Stimulated activated CD8-positive, alpha-beta memory T cell treated with anti-CD3 and anti-CD28 coated beads, Interleukin-2, amount 100 ng/mL, for 1 hour (primary cell): Measurements from ENCODE around the gene CRB1.

Experiments used
- DNase-seq, 2 donors: peaks; one replicate each; pipeline ENCODE4 v3.0.0-alpha.2; 2020; ENCODE audit warnings: low read depth in 2 of 2

The CRB1 gene

DNA sequence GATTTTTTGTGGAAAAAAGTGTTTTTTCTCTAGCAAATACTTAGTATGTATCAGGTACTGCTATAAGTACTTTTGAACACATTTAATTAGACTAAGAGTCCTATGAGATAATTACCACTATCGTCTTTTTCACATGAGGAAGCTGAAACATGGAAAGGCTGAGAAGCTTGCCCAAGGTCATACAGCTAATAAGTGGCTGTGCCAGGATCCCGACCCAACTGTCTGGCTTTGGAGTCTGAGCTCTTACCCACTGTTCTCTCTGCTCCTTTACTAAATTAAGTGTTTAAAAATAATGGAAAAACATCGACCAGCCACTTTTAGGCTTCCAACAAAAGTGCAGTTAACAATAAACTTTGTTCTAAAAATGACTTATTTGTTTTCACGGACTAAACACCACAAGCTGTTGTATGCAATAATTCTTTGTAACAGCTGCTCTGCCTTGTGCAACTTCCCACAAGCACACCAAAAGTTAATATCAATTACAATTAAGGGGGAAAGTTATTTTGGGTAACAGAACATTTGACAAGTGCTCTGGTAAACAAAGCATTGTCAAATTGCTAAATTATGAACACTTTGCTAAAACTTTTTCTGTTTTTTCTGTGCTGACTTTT, 75.7 kb downstream of the CRB1 start:
- DNase-seq = no peak

DNA sequence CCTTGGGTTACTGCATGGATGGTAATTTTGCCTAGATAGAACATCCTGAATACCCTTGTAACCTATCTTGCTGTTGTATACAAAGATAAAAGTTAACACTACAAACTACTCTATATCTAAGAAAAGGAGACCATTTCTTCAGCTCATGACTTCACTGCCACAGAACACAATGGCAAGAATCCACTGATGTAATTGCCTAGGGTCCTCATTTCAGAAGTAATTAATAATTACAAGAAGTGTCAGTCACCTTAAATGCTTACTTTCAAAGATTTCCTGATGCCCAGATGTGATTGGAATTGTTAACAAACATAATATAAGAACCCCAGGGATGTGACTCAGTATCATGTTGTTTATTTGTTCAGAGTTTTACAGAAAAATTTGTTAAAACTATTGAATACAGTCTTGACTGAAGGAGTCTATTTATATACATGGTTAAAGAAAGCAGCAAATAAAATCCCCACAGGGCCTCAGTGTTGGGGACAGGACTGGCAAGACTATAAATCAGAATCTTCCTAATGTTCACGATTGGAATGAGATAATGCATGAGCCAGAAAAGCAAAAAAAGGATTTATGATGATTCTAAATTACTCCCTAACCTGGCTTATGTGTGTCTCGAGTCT, 83.9 kb downstream of the CRB1 start:
- no peak for DNase-seq

DNA sequence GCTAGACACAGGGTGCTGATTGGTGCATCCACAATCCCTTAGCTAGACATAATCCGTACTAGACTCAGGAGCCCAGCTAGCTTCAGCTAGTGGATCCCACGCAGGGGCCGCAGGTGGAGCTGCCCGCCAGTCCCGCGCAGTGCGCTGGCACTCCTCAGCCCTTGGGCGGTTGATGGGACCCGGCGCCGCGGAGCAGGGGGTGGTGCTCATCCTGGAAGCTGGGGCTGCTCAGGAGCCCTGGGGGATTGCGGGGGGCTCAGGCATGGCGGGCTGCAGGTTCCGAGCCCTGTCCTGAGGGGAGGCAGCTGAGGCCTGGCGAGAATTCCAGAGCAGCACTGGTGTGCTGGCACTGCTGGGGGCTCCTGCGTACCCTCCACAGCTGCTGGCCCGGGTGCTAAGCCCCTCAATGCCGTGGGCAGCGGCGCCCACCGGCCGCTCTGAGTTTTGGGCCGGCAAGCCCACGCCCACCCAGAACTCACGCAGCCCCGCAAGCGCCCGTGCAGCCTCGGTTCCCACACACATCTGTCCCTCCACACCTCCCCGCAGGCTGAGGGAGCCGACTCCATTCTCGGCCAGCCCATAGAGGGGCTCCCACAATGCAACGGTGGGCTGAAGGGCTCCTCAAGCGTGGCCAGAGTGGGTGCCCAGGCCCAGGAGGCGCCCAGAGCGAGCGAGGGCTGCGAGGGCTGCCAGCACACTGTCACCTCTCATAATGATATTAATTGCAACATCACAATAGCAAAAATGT, 87.4 kb downstream of the CRB1 start:
- DNase-seq = no peak

DNA sequence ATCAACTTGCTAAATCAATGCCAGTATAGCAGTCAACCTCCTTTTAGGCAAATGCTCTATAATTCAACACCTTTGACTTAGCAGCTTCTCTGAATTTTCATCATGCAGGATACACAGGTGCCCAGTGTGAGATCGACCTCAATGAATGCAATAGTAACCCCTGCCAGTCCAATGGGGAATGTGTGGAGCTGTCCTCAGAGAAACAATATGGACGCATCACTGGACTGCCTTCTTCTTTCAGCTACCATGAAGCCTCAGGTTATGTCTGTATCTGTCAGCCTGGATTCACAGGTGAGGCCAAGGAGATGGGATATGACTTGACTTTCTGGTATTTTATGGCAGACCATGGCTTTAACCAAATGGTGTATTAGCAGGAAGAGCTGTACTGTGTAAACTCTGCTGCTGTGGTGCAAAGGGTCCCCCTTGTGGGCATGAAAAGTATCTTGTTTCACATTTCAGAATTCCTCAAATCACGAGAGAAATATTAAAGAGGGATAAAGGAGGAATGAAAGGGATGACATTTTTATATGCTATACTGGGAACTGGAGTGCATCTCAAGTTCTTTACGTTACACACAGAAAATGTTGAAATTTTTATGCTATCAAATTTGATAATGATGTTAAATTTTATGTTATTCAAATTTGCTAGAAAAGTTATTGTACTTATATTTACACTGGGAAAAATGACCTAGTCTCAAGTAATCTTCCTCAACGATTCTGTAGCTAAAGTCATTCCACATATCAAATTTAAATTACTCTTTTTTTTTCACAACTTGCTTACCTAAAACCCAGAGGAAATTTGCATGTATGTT, 88.9 kb downstream of the CRB1 start:
- DNase-seq = no peak

DNA sequence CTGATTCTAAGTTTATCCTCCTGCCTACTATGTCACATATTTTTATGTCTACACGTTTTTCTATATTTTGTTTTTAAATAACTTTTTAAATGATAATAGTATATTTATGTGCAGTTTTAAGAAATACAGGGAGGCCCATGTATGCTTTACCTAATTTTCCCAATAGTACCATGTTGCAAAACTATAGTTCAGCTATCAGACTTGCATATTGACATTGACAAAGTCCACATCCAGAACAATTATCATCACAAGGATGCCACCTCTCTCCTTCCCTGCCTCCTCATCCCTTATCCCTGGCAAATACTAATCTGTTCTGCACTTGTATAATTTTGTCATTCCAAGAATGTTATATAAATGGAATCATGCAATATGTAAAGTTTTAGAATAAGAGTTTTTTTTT, 90.9 kb downstream of the CRB1 start:
- DNase-seq = no peak

DNA sequence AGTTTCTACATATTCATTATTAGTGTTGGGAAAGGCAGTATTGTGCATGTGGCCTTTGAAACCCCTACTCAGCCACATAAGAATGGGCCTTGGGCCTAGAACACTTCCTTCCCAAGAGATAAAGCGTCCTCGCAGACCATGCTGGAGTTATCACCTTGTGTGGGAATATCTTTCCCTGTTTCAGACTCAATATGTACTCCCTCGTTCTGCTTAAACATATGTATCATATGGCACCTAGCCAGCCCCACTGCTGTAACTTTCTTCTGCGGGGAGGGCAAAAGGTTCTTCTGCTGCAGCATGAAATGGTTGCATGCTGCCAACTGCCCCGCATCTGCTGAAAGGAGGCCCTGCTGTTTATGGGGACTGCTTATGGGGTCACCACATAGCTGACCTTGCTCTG, 92.0 kb downstream of the CRB1 start:
- no peak for DNase-seq

DNA sequence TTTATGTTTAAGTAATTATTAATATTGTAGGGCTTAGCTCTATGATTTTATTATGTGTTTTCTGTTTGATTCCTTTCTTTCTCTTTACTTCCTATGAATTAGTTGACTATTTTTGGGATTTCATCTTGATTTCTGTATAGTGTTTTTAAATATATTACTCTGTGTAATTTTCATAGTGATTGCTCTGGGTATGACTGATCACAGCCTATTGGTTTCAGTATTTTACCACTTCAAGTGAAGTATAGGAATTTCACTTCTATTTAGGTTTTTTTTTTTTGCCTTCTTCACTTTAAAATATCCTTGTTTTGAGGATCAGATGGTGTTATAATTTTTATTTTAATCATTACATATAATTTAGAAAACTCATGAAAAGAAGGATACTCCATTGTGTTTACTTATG, 94.8 kb downstream of the CRB1 start:
- DNase-seq = no peak

DNA sequence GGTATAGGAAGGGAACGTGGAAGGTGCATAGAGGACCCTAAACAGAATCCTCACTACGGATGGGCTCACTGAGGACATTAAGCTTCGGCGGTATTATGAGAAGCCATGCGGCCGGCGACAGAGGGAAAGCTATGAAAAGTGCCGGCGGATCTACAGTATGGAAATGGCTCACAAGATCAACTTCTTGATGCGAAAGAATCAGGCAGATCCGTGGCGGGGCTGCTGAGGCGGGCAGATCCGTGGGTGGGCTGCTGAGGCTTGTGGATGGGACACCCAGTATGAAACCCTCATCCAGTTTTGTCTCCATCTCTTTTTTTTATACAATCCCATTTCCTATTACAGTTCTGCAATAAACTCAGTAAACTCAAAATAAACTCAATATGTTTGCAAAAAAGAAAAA, 95.8 kb downstream of the CRB1 start:
- no peak for DNase-seq

DNA sequence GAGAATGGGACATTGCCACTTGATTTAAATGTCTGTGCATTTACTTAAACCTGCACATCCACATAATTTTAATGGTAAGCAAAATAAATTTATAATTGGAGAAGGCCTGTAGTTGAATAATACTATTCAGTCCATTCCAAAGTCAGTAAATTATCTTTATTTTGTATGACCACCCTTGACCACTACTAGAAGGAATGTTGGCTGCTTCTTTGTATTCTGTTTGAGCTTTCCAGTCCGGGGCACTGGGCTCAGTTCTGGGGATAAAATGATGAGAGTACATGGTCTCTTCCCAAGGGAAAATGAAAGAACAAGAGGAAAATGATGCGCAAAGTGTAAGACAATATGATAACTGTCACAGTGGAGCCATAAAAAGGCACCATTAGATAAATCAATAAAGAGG, 98.9 kb downstream of the CRB1 start:
- DNase-seq = no peak

DNA sequence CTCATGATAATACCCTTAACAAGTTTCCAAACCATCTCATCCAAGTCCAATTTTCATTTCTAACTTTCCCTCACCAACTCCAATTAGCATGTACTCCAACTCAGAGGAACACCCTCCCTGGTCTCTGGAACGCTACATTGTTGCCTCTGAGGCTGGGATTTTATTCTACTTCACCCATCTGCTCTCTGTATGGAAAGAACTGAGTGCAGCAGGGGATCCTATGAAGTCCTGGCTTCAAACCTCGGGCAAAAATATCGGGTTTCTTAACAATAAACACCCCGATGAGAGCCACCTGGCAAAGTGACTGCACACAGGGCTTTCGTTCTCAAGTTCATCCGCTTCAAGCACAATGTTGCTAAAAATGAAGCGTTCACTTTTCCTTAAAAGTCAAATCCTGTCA, 99.6 kb downstream of the CRB1 start:
- DNase-seq = no peak

DNA sequence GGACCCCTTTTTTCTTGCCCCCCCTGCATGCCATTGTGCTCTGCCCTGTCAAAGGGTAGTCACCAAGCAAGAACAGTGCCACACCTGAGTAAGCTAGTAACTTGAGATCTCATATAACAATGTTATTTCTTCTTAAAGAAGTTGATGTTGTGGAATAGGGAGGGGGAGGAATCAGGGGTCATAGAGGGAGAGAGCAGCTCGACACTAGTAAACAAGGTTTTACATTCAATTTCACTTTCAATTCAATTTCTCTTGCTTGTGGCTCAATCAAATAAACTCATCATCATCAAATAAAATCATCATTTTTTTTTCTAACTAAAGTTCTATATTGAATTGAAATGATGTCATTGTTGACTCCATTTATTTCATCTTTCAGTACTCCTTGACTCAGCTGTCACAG, 106.4 kb downstream of the CRB1 start:
- no peak for DNase-seq

DNA sequence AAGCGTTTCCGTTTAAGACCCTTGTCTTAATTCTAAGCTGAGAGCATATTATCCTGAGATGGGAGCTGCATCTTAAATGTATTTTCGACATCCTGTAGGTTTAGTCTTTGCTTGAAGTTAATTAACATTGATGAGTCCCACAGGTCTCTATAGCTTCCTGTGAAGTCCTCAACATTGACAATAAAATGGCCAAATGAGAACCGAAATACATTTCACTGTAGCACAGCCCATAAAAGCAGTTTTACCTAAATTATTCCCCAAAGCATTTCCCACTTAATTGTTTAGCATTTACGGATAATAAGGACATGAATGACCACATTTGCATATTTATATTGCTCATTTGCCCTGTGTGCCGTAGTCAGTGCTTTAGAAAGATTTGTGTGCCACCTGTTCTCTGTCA, 116.4 kb downstream of the CRB1 start:
- no peak for DNase-seq

DNA sequence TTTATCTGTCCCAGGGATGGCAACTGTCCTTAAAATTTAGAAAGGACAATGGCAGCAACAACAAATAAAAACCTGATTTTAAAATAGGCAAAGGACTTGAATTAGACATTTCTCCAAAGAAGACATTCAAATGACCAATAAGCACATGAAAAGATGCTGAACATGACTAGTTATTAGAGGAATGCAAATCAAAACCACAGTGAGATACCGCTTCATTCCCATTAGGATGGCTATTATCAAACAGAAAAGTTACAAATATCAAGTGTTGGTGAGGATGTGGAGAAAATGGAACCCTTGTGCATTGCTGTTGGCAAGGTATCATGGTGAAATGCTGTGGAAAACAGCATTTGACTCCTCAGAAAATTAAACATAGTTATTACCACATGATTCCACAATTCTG, 120.7 kb downstream of the CRB1 start:
- DNase-seq = no peak

DNA sequence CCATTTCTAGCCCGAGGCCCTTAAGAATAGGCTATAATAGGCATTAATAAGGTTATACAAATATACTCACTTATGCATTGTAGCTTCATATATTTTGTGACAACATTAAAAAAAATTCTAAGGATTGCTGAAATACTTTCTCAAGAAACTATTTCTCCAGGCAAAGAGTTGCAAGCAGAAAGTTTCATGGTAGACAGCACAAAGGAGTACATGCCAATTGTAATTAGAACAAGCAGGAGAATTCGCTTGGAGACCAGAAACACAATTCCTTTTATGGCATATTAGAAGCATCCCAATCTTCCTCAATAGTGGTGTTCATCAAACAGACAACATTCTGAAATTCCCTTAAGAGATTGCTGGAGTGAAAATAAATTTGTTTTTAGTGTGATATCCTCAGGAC, 122.8 kb downstream of the CRB1 start:
- DNase-seq = no peak

DNA sequence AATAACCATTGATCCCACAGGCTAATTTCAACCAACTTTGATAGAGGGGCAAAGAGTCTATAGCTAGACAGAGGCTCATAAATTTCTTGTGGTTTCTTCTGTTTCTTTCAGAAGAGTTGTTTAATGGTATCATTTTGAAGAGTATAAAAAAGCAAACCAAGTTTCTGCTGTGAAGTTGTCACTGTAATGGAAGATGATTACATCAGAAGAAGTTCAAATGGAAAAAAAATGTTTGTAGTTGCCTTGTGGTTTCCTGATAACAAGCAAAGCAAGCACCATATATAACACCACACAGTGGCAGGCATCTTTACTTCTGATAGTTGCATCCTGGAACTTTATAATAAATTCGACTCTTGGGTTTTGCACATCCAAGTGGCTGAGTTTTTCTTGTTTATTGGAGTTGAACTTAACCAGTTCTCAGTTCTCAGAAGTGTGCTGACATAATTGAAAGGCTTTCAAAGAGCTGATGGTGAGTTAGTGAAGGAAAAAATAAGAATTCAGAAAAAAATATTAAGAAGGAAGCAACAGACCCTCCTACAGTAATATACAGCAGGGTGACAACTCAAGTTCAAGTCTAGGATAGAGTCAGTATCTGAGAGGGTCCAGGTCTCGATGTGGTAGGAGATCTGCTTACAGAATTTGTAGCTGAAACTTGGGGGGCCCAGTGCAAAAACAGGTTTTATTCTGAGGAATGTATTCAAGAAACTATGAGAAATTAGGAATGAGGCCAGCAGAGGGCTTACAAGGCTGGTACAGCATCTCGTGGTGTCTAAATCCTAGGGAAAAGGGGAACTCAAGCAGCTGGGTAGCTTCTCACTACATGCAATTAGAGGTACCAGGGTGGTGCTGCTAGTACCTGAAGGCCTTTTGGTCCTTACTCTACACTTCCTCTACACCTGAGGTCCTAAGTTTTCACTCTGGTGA, 123.5 kb downstream of the CRB1 start:
- no peak for DNase-seq

DNA sequence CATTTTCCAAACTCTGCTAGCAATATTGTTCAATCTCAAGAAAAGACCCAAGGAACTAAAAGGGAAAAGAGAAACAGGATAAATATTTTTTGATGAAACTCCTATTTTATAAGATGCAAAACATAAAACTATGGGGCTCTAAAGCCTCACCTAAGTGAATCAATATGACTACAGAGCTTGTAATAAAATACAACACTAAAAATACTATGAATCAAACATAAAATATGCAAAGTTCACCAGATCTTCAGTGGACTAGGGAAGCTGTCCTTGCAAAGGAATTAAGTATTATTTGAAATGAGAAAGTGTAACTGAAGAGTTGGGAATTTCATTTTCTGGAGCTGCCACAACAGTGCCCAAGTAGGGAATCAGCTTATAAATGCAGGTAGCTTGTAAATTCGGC, 124.5 kb downstream of the CRB1 start:
- DNase-seq = no peak

DNA sequence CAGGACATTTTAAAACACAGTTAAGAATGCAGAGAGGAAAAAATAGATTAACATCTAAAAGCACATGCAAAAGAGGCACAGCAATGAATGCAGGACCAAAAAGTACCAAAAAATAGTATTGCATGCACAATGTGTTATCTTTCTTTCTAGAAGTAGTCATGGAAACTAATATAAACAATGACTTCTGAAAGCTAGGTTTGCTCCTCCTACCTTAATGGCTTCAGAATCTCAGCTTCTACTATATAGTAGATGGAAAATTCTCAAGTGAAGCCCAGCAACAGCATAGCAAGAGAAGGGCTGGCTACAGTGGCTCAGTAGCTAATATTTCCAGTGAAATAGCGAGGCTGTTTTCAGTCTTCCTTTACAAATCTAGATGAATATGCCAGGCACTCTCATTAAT, 125.1 kb downstream of the CRB1 start:
- DNase-seq = no peak

DNA sequence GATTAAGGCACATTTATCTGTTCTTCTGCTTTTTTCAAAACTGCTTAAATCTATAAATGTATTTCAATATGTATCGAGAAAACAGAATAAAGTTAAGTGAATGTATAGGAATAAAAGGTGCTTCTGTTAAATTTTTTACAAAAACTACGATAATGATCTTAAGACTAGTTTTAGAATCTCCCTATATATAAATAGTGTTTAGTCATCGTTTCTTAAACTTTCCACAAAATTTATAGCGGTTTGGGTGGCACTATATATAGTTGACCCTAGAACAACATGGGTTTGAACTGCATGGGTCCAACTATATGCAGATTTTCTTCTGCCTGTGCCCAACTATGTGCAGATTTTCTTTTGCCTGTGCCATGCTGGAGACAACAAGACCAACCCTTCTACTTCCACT, 125.7 kb downstream of the CRB1 start:
- no peak for DNase-seq

DNA sequence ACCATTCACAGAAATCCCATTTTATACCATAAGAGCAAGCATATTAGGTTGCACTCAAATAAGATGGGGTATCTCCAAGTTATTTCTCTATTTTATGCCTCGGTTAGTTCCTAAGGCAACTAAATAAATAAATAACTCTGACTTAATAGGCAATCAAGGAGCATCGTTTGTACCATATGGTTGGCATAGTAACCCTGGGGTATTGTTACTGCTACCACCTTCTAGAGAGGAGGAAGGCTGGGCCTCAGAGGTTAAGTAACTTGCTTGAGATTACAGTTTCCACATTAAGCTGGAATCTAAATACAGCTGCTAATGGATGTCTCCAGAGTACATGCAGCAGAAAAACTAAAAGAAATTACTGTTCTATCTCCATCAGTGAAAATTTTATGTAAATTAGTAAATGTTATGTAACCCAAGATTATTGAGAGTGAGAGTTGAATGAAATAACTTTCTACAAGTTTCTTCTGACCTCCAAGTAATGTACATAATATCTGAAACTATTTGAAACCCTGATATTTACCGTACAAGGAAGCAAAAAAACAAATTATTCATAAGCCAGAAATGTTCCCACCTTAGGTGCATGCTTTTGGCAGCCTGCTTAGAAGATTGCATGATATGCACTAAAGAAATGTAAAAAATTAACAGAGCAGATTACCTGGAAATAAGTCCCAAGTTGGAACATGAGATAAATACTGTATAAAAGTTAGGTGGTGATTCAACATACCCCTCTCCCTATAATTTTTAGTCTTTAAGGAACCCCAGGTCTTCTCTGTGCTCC, 127.0 kb downstream of the CRB1 start:
- DNase-seq = no peak

DNA sequence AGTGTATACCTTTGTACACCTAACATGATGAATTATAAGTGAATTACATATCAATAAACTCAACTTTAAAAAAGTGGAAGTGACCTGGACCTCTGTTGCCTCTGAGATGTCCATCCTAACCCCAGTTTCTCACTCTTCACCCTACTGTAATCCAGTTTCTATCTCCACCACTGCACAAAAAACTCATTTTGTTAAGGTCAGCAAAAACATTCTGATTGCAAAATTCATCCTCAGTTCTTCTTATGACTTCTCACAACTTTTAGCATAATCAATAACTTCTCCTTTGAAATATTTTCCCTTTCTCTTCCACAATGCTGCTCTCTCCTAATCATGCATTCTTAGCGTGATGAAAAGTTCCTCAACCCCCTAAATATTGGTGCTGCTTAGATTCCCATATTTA, 129.8 kb downstream of the CRB1 start:
- DNase-seq = no peak
